RWPE2 (cell line): ENCODE results near the gene PDE2A.

Experiments used
- ATAC-seq: fragments of 200-7000 bp; cut with Tn5 transposase; 3 replicates; pipeline ENCODE4 v1.9.1; 2021; ENCODE audit warnings: low read depth
- DNase-seq: peaks from one replicate; pipeline ENCODE4 v3.0.0-alpha.2; 2020; ENCODE audit warnings: low spot score
- H3K27ac ChIP-seq: fragments of 450-650 bp; 2 replicates; pipeline ENCODE4 v1.5.1; 2017; ENCODE audit warnings: mild to moderate bottlenecking; ENCODE audit not compliant: poor library complexity, severe bottlenecking
- H3K27me3 ChIP-seq: fragments of 250-450 bp; sonication (Bioruptor Pico); 2 replicates; pipeline ENCODE4 v1.5.1; 2021; ENCODE audit warnings: mild to moderate bottlenecking, moderate library complexity; ENCODE audit not compliant: insufficient read depth, poor library complexity, severe bottlenecking
- H3K36me3 ChIP-seq: fragments of 250-450 bp; sonication (Bioruptor Pico); 2 replicates; pipeline ENCODE4 v1.5.1; 2020; ENCODE audit warnings: low read depth, mild to moderate bottlenecking, moderate library complexity
- H3K4me1 ChIP-seq: fragments of 250-450 bp; sonication (Bioruptor Pico); 2 replicates; pipeline ENCODE4 v1.5.1; 2021; ENCODE audit warnings: mild to moderate bottlenecking, moderate library complexity; ENCODE audit not compliant: insufficient read depth, poor library complexity, severe bottlenecking
- H3K4me3 ChIP-seq: fragments of 250-450 bp; sonication (Bioruptor Pico); 2 replicates; pipeline ENCODE4 v1.5.1; 2021; ENCODE audit warnings: mild to moderate bottlenecking, moderate library complexity; ENCODE audit not compliant: severe bottlenecking
- H3K9me3 ChIP-seq: fragments of 250-450 bp; sonication (Bioruptor Pico); 2 replicates; pipeline ENCODE4 v1.5.1; 2021; ENCODE audit warnings: mild to moderate bottlenecking, moderate library complexity; ENCODE audit not compliant: severe bottlenecking
- CTCF ChIP-seq: fragments of 450-650 bp; IDR thresholded peaks from one replicate; pipeline ENCODE4 v1.5.1; 2017; ENCODE audit warnings: mild to moderate bottlenecking, moderate library complexity; ENCODE audit not compliant: poor library complexity, severe bottlenecking

Gene PDE2A

DNA sequence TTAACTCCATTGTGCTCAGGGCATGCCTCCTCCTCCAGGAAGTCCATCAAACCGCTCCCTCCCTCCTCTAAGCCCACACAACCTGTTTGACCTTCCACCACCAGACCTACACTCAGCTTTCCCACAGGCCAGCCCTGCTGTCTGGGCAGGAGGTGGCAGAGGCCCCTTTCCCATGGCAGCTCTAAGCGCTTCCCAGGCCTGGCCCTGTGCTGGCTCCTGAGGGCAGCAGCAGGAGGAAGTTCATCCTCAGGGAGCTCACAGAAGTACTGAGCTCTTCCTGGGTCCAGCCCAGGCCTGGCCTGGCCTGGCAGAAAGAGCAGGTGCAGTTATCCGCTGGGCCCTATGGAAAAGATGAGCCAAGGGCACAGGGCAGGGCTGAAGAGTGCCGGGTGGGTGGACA, 46.6 kb upstream of the PDE2A start:
- Histone ChIP-seq H3K4me1 (peaks cover 12% of the 10 kb centered on the region), H3K27me3 (no peaks in the 10 kb centered on the region), H3K27ac (peak overlapping the region; percentile 79), H3K4me3 (peak overlapping the region; percentile 36), H3K9me3 (no peaks in the 10 kb centered on the region), H3K36me3 (peaks cover 13% of the 10 kb centered on the region)
- no peak for TF ChIP-seq CTCF
- DNase-seq (no peak), ATAC-seq (no peak)

GRCh38 chr11:72720047-72720446, 45.8 kb upstream of the PDE2A start:
- DNase-seq (no peak), ATAC-seq (no peak)
- Histone ChIP-seq H3K9me3 (no peaks in the 10 kb centered on the region), H3K27ac (no peak overlapping the region), H3K4me1 (peaks cover 11% of the 10 kb centered on the region), H3K27me3 (no peaks in the 10 kb centered on the region), H3K36me3 (peaks cover 15% of the 10 kb centered on the region), H3K4me3 (no peak overlapping the region)
- TF ChIP-seq CTCF = no peak

GRCh38 chr11:72719551-72719950, 45.3 kb upstream of the PDE2A start:
- peaks cover 7% of the 10 kb centered on the region for H3K4me1 ChIP-seq

DNA sequence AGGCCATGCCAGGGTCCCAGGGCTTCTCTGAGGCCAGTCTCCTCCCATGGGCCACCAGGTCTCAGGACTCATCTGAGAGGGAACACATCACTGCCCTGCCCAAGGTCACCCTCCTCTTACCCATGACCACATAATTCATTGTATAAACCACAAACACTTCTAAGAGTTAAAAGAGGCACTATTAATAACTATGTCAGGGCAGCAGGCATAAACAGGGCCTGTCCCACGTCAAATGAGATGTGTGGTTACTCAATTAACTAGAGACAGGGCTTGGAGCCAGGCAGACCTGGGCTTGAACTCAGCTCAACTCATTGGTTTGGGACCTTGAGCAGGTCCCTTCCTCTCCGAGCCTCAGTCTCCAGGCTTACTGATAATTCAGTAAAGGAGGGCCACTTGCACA, 44.9 kb upstream of the PDE2A start:
- peaks cover 7% of the 10 kb centered on the region for H3K4me1 ChIP-seq
- H3K9me3 ChIP-seq = no peaks in the 10 kb centered on the region
- no peaks in the 10 kb centered on the region for H3K27me3 ChIP-seq
- peaks cover 15% of the 10 kb centered on the region for H3K36me3 ChIP-seq
- H3K4me3 ChIP-seq = no peak overlapping the region
- TF ChIP-seq CTCF = no peak
- ATAC-seq = no peak
- no peak overlapping the region for H3K27ac ChIP-seq
- DNase-seq = no peak

More at GRCh38 chr11:72719551-72719950, 45.3 kb upstream of the PDE2A start:
- no peak overlapping the region for H3K27ac ChIP-seq
- peaks cover 15% of the 10 kb centered on the region for H3K36me3 ChIP-seq
- DNase-seq = no peak
- TF ChIP-seq CTCF = no peak
- no peak for ATAC-seq
- H3K4me3 ChIP-seq = no peak overlapping the region
- H3K27me3 ChIP-seq = no peaks in the 10 kb centered on the region
- no peaks in the 10 kb centered on the region for H3K9me3 ChIP-seq

- Histone ChIP-seq H3K4me1 (peaks cover 7% of the 10 kb centered on the region), H3K4me3 (no peak overlapping the region), H3K36me3 (peaks cover 15% of the 10 kb centered on the region), H3K27ac (no peak overlapping the region), H3K9me3 (no peaks in the 10 kb centered on the region), H3K27me3 (no peaks in the 10 kb centered on the region)
- ATAC-seq (no peak), DNase-seq (no peak)
- TF ChIP-seq CTCF = no peak
Measured at GRCh38 chr11:72718101-72718501, 43.9 kb upstream of the PDE2A start.
